ENCODE results near the gene NDUFV2.
"Not testable (repeated sequence)": the region's sequence is repeated elsewhere in the genome, so short reads cannot be mapped to it uniquely, and the experiment has no call there.

DNA sequence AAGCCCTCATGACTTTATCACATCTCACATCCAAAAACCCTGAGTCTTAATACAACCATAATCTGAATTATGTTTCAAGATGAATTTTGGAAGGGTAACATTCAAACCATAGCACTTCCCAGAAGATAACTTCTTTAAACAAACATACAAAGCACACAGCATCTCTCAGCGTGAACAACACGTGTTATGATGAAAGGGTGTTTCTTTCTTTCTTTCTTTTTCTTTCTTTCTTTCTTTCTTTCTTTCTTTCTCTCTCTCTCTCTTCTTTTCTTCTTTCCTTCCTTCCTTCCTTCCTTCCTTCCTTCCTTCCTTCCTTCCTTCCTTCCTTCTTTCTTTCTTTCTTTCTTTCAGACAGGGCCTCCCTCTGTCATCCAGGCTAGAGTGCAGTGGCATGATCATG lies 13.8 kb upstream of the NDUFV2 start:
- TF ChIP-seq, protein P1, sequence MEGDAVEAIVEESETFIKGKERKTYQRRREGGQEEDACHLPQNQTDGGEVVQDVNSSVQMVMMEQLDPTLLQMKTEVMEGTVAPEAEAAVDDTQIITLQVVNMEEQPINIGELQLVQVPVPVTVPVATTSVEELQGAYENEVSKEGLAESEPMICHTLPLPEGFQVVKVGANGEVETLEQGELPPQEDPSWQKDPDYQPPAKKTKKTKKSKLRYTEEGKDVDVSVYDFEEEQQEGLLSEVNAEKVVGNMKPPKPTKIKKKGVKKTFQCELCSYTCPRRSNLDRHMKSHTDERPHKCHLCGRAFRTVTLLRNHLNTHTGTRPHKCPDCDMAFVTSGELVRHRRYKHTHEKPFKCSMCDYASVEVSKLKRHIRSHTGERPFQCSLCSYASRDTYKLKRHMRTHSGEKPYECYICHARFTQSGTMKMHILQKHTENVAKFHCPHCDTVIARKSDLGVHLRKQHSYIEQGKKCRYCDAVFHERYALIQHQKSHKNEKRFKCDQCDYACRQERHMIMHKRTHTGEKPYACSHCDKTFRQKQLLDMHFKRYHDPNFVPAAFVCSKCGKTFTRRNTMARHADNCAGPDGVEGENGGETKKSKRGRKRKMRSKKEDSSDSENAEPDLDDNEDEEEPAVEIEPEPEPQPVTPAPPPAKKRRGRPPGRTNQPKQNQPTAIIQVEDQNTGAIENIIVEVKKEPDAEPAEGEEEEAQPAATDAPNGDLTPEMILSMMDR (optimal IDR thresholded peaks at IDR 0.05 in 1 of 3, IDR thresholded peaks at IDR 0.05 in 1 of 3, conservative IDR thresholded peaks at IDR 0.05 in 1 of 3; ENCODE audit: extremely low read depth in 1 of 3, insufficient read depth in 2 of 3, low read length in 3 of 3) = not testable (repeated sequence)
- not testable (repeated sequence) for TF ChIP-seq EZH2 (IDR thresholded peaks at IDR 0.05; ENCODE audit: low read length)

Data from keratinocyte (primary cell).